ENCODE results near the gene DNMBP.
"Not testable (repeated sequence)": the region's sequence is repeated elsewhere in the genome, so short reads cannot be mapped to it uniquely, and the experiment has no call there.

DNMBP gene

DNA sequence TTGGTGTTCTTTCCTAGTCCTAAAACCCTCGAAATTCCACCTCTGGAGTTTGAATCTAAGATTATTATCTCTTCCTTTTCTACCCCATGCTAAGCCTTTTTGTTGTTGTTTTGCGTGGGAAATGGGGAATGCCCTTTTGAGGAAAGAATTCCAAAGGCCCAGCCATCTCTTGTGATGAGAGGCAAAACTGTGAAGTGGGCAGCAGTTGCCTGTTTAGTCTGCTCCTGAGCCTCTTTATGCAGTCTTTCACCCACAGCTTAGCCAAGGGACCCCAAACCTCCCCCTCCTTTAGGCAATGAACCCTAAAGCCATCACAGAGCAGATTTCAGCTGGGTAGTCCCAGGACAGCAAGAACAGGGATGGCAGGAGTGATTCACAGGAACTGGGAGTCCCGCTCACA is 95.5 kb downstream of the DNMBP start:
- no peak for DNase-seq (ENCODE audit: low read depth)

DNA sequence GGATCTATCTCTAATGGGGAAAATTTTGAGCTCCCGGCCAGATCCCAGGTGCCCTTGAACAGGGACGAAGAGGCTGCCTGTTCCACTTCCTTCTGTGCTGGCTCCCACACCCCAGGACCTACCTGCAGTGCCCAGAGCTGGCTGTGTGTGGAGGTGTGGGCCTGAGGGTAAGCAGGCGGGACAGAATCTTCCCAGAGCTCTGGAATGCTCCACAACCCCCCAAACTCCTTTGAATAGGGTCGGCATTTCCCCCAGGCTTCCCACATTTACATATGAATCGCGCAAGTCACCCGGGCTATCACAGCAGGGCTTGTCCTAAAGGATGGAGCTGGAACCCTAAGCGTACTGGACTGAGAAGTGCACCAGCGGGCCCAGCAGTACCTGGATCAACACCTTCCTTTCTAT is 95.9 kb downstream of the DNMBP start:
- no peak for DNase-seq (ENCODE audit: low read depth)

DNA sequence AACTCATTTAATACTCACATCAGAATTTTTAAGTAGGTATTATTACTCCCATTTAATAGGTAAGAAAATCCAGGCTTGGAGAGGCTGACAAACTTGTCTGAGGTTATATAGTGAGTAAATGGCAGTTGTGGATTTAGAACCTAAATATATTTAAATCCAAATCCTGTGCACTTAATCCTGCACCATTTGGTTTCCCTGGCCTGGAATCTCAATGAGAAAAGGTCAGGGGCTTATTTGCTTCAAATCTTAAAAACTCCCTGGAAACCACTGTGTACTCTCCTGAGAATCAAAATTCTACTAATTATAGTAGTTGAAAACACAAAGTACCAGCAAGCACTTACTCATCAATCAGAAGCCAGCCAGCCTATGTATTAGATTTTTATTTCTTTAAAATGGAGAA is 97.7 kb downstream of the DNMBP start:
- DNase-seq (ENCODE audit: low read depth): no peak

DNA sequence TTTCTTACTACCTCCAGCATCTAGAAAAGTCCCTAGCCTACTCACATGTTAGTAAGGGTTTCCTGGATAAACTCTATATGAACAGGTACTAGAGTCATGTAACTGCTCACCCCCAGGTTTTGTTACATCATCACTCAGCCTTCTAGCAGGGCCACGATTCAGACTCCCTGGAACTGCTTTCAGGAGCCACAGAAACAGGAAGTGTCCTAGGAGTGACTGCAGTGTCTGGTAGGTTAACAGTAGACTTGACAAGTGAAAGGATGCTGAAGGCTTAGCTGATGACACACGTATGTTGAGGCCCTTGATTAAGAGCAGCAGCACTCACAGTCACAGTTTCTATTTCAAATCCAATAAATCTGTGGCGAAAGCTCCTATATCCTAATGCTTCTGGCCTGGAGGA is 101.2 kb downstream of the DNMBP start:
- no peak for DNase-seq (ENCODE audit: low read depth)

DNA sequence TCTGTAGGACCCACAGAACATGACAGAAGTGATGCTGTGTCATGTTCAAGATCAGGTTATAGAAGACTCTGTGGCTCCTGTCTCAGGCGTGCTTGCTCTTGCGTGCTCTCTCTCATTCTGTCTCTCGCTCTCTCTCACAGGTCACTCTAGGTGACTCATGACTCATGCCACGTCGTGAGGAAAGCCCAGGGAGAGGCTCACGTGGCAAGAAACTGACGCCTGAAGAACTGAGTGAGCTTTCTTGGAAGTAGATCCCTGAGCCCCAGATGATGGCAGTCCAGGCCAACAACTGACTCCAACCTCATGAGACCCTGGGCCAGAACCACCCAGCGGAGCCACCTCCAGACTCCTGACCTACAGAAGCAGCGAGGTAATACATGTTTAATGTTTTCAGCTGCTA is 103.3 kb downstream of the DNMBP start:
- DNase-seq (ENCODE audit: low read depth): no peak

DNA sequence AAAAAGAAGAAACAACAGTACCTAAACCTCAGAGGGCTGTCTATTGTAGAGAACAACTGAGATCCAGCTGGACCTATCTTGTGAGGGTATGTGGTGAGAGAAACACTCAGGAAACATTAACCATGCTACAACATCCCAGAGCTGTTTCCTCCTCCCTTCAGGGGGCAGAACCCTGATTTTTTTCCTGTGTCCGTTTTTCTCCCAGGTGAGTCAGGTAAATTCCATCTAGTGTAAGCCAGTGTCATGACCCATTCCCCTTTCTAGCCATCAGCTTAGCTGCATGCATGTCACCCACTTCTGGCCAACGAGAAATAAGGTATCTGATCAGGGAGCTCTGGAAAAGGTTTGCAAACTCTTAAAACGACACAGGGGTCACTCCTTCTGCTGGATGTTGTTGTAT is 103.8 kb downstream of the DNMBP start:
- no peak for DNase-seq (ENCODE audit: low read depth)

DNA sequence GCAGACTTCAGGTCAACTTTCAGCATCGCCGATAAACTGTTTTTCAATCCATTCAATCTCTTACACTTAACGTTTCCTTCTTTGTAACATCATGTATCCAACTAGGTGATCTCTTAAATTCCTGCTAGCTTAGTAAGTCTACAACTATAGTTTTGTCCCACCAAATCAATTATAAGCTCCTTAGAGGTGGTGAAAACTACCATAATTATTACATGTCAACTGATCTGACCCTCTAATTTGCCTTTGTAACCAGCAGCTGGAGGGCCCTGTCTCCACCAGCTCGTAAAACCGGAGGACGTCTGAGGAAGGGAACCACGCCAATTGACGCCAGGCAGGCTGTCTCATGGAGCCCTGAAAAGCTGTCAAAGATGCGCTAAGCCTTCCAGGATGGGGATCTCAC is 113.9 kb downstream of the DNMBP start:
- no peak for DNase-seq (ENCODE audit: low read depth)

DNA sequence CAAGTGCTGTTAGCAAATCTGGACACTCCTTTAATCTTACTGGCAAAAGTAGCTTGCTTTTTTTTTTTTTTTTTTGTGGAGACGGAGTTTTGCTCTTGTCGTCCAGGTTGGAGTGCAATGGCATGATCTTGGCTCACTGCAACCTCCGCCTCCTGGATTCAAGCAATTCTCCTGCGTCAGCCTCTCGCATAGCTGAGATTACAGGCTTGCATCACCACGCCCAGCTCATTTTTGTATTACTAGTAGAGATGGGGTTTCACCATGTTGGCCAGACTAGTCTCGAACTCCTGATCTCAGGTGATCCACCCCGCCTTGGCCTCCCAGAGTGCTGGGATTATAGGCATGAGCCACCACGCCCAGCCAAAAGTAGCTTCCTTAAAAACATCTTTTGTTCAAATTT is 114.7 kb downstream of the DNMBP start:
- not testable (repeated sequence) for DNase-seq (ENCODE audit: low read depth)

DNA sequence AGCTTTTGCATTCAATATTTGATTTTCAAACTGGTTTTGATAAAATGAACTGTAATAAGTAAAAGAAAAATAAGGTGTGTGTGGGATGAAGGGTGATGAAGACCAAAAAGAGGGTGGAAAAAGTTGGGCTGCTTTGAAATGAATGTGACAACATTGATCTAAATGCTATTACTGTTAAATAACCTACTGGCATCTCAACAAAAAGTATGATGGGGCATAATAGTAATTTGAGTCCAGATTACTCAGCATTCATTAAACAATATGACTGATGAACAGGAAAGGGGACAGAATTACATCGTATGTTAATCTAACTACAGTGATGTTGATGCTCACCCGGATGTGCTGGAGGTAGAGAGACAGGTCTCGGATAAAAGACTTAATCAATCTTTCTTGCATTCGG is 115.1 kb downstream of the DNMBP start:
- DNase-seq (ENCODE audit: low read depth): no peak

DNA sequence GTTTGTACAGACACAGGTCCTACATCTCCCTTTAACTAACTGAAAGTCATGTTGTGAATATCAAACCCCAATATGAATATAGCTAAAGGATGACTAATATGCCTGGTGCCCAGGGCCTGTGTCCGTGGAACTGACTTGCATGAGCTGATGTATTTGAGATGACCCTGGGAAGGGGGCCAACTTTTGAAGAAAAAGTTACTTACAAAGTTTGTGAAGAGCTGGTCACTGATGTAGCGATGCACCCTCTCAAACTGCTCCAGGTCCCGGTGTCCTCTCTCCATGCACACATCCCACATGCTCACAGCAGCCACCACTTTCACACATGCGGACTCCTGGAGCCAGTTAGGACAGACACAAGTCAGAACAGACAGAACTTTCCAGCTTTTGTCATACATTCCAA is 121.1 kb downstream of the DNMBP start:
- no peak for DNase-seq (ENCODE audit: low read depth)

DNA sequence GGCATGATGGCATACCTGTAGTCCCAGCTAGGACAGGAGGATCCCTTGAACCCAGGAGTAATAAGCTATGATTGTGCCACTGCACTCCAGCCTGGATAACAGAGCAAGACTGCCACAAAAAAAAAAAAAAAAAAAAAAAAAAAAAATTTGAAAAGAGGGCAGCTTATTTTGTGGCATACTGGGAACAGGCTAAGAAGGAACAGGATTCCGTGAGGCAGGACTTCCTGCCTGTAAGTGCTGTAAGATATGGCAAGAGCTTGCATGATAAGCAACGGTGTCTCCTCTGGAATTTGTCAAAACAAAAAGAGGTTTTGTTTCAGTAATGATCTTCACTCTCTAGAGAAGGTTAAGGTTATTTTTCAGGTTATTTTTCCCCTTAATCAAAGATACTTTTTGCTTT is 126.2 kb downstream of the DNMBP start:
- no peak for DNase-seq (ENCODE audit: low read depth)

DNA sequence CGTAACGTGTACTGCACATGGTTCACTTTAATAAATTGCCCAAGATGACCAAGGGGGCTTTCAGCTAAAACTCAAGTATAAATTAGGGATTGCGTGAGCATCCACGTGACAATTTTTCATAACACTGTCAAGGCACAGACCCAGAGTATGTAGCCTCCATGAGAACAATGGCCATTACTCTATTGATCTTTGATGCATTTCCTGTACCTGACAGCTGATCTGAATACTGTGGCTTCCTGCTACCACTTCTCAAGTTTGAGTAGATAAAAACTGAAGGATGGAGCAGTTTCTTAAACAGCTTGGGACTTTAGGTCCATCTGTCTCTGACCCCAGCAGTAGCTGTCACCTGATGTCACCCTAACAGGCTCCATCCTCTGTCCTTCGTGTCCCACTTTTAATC is 128.4 kb downstream of the DNMBP start:
- DNase-seq (ENCODE audit: low read depth): no peak

DNA sequence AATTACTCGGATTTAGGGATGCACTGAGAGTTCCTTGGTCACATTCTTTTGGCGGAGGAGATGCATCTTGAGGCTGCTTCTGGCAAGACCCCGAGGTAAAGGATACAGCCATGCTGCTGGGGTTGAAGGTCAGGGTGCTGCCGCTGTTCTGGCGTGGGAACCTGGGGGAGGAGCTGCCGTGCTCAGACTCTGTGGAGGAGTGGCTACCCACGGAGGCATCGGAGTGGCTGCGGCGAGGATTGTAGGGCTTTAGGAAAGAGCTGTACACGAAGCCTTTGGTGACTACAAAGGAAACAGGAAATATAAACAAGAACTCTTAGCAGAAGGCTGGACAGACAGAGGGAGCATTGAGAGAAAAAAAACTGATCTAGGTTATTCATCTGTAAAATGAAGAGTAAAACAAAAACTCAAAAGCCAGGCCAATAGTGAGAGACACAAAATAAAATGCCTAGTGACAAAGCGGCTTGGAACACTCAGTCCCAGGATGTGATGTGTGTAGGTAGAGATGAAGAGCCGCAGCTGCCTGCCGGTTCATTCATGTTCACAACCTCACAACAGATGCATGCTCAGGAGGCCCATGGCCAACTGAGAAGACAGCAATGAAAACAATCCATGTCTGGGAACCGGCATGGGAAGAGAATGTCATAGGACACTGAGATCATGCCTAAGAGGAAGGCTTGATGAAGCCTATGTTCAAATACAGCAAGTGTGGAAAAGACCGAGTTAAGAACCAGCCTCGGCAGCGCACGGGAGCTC is 129.5 kb downstream of the DNMBP start:
- no peak for DNase-seq (ENCODE audit: low read depth)

DNA sequence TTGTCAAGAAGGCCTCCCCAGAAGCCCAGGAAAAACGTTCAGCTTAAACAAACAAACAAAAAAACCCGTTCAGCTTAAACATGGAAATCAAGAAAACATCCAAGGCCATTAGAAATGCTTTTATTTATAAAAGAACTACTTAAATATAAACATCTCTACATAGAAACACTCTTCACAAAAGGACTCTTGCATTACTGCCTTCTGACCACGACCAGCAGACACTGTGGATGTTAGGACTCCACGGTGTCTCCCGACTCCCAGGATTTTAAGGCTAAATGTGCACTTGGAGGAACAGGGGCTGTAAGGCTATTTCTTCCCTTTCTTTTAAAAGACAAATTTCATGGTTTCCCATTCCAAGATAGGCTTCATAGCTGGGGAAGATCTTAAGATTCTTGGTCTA is 134.3 kb downstream of the DNMBP start:
- DNase-seq (ENCODE audit: low read depth): no peak

DNA sequence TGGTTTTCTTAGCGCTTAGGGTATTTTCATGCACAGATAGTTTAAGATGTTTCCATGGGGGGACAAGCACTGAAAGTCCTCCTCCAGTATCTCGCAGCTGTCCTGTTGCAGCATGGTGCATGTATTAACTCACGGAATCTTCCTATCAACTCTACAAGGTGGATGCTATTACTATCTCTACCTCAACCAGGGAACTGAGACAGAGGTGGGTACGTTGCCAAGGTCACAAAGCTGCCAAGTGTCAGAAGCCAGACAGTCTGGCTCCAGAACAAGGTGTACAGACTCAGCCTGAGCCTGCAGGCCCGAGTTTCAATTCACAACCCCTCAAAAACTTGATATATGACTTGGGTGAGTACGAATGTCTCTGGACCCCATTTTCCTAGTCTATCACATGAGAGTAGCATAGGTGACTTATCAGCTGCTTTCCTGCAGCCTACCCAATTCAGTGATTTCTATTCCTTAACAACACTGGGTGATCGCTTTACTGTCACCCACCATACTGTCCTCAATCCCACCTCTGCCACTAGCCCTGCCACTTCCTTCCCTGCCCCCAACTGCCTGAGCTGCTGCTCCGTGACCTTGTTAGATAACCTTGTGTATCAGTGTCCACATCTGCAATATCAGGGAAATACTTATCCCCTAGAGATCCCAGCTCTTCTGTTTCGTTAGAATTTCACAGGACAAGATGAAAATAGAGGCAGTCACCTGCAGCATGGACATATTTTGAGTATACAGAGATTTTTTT is 135.2 kb downstream of the DNMBP start:
- DNase-seq (ENCODE audit: low read depth): no peak

DNA sequence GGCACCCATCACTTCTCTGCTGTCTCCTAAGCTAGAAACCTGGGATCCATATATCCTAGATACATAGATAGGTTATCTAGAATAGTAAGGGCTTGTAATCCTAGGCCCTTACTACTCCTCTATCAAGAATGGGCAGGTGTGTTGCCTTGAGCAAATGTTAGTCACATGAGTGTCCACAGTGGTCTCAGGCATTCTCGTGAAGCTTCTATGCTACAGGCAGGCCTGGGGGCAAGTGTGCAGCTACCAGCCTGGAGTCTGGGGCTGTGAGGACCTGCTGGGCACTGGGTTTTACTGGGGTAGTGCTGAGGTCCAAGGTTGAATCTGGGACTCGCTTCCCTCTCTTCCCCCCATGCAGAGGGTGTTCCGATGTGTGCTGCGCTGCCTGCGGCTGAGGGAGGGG is 135.9 kb downstream of the DNMBP start:
- no peak for DNase-seq (ENCODE audit: low read depth)

DNA sequence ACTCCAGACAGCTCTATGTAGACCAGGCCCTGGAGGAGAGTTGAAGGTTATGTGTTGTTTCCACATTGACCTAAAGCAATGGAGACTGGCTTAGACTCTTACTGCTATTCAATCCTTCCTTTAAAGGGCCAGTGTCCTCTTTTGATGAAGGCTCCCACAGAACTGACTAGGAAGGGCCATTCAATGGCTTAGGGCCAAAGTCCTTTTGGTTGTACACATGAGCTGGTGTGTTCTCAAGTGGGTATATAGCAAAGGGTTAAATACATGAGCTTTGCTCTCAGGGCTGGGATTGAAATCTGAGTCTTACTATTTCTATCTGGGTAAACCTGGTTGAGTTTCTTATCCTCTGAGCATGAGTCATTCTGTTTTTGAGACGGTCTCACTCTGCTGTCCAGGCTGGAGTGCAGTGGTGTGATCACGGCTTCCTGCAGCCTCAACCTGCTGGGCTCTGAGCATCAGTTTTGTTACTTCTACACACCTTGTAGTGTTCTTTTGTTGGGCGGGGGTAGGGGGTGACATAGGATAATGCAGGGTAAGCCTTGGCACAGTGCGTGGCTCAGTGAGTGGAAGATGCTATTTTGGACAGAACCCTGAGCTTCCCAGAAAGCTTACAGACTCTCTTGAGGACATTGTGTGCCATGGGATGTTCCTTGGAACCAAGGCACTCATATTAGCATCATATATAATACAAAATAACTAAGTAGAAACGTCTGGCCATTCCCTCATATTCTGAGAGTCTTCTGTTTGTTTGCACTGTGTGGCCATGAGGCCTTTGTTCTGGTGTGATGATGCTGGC is 137.2 kb downstream of the DNMBP start:
- DNase-seq (ENCODE audit: low read depth): no peak

DNA sequence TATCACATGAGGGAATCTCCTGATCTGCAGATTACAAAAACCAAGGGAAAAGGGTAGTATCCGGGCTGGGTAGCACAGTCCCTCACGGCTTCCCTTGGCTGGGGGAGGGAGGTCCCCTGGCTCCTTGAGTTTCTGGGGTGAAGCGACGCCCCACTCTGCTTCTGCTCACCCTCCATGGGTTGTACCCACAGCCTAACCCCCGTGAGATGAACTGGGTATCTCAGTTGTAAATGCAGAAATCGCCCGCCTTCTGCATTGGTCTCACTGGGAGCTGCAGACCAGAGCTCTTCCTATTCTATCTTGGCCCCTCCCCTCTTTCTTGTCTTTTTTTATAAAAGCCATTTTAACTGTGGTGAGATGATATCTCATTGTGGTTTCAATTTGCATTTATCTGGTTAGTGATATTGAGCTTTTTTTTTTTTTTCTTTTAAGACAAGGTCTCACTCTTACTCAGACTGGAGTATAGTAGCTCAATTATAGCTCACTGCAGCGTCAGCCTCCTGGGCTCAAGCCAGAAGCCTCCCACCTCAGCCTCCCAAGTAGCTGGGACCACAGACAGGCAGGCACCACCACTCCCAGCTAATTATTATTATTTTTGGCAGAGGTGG is 139.5 kb downstream of the DNMBP start:
- no peak for DNase-seq (ENCODE audit: low read depth)

DNA sequence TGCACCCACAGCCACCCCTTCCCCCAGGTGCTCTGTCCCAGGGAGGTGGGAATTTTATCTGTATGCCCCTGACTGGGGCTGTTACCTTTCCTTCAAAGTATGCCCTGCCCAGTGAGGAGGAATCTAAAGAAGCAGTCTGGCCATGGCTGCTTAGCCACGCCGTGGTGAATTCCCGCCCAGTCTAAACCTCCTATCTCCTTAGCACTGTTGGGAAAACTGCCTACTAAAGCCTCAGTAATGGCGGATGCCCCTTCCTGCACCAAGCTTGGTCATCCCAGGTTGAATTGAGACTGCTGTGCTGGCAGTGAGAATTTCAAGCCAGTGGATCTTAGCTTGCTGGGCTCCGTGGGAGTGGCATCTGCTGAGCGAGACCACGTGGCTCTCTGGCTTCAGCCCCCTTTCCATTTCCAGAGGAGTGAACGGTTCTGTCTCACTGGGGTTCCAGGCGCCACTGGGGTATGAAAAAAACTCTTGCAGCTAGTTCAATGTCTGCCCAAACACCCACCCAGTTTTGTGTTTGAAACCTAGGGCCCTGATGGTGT is 140.1 kb downstream of the DNMBP start:
- DNase-seq (ENCODE audit: low read depth): no peak

DNA sequence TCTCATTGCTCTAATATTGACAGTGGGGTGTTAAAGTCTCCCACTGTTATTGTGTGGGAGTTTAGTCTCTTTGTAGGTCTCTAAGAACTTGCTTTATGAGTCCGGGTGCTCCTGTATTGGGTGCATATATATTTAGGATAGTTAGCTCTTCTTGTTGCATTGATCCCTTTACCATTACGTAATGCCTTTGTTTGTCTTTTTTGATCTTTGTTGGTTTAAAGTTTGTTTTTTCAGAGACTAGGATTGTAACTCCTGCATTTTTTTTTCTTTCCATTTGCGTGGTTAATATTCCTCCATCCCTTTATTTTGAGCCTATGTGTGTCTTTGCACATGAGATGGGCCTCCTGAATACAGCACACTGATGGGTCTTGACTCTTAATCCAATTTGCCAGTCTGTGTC is 142.5 kb downstream of the DNMBP start:
- not testable (repeated sequence) for DNase-seq (ENCODE audit: low read depth)

DNA sequence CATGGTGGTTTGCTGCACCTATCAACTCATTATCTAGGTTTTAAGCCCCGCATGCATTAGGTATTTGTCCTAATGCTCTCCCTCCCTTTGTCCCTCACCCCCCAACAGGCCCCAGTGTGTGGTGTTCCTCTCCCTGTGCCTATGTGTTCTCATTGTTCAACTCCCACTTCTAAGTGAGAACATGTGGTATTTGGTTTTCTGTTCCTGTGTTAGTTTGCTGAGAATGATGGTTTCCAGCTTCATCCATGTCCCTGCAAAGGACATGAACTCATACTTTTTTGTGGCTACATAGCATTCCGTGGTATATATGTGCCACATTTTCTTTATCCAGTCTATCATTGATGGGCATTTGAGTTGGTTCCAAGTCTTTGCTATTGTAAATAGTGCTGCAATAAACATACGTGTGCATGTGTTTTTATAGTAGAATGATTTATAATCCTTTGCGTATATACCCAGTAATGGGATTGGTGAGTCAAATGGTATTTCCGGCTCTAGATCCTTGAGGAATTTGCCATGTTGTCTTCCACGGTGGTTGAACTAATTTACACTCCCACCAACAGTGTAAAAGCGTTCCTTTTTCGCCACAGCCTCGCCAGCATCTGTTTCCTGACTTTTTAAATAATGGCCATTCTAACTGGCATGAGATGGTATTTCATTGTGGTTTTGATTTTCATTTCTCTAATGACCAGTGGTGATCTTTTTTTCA is 146.1 kb downstream of the DNMBP start:
- DNase-seq (ENCODE audit: low read depth): not testable (repeated sequence)

DNA sequence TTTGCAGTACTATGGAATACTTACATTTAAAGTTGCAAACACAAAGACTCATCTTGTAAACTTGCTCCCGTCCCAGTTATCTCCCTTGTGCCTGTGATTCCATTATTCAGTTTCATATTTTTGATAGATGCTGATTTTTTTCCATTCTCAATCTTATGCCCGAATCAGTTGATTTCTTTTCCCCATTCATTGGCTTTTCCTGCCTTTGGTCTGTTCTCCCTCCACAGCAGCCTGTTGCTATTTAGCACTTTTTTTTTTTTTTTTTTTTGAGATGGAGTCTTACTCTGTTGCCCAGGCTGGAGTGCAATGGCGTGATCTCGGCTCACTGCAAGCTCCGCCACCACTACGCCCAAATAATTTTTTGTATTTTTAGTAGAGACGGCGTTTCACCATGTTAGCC is 149.3 kb downstream of the DNMBP start:
- no peak for DNase-seq (ENCODE audit: low read depth)
